HepG2 (cell line): ENCODE results near the gene EIF1AD. TPM values are rescaled to one million over a fixed set of nuclear protein-coding genes. Genes with fewer than 3 reads are reported as not detected.

Experiments used
- ATAC-seq: fragments of 200-7000 bp; cut with Tn5 transposase; 3 replicates; pipeline ENCODE4 v1.9.1; 2020; ENCODE audit warnings: mild to moderate bottlenecking, moderate library complexity
- BruUV-seq: library from RNA; stranded (reverse); fragments of 400-500 nt; replicated peaks from 2 replicates; lab custom pipeline; 2021; lab: Mats Ljungman, UMichigan
- CTCF ChIA-PET: fragments of 300-600 bp; formaldehyde crosslinking; extraction: SDS; loops from one replicate; lab custom pipeline; 2021; ENCODE audit warnings: low total read pairs, inconsistent platforms, low intra/inter-chr PET ratio; lab: Yijun Ruan, JAX
- POLR2A ChIA-PET: fragments of 350-600 bp; sonication (Branson Sonifier 250); formaldehyde crosslinking; loops from one replicate; lab custom pipeline; 2020; ENCODE audit warnings: antibody characterized with exemption, inconsistent platforms; lab: Yijun Ruan, JAX
- DNase-seq: peaks from one replicate; pipeline ENCODE4 v3.0.0-alpha.2; 2015; ENCODE audit warnings: low spot score
- FAIRE-seq: peaks from 3 replicates; lab custom pipeline; 2011; peaks lifted over from hg19 to GRCh38; lab: Jason Lieb, UNC
- H2AFZ ChIP-seq: one replicate; pipeline ENCODE4 v1.6.1; 2011; ENCODE audit warnings: low read length, inconsistent platforms
- H3K27ac ChIP-seq: fragments of 300-600 bp; 3 replicates; pipeline ENCODE4 v1.8.0; 2011; ENCODE audit warnings: mixed run types, mild to moderate bottlenecking, mixed read lengths, low read length, inconsistent platforms; ENCODE audit not compliant: insufficient read depth; ENCODE audit errors: extremely low read length
- H3K27me3 ChIP-seq, 2 experiments: fragments of 200-600 bp in 1 of 2; 2 replicates in 1 of 2; 3 replicates in 1 of 2; pipeline versions ENCODE4 v1.6.0 to v1.8.0; 2011; ENCODE audit warnings: low read length in 2 of 2, mild to moderate bottlenecking in 2 of 2, moderate library complexity in 2 of 2, inconsistent platforms in 1 of 2; ENCODE audit not compliant: insufficient read depth in 2 of 2, control insufficient read depth in 1 of 2
- H3K36me3 ChIP-seq, 2 experiments: fragments of 200-600 bp in 1 of 2; replicated peaks in 1 of 2; 2 replicates in 1 of 2; 3 replicates in 1 of 2; pipeline versions ENCODE4 v1.5.1 to v1.8.0; 2011; ENCODE audit warnings: low read length in 2 of 2, inconsistent platforms in 1 of 2; ENCODE audit not compliant: insufficient read depth in 2 of 2, control insufficient read depth in 1 of 2
- H3K4me1 ChIP-seq: 2 replicates; pipeline ENCODE4 v1.5.1; 2012; ENCODE audit warnings: low read length, inconsistent platforms; ENCODE audit not compliant: insufficient read depth
- H3K4me2 ChIP-seq: 2 replicates; pipeline ENCODE4 v1.6.0; 2011; ENCODE audit warnings: low read depth, low read length, inconsistent platforms
- H3K4me3 ChIP-seq, 3 experiments: fragments of 200-600 bp in 1 of 3; sonication (generic), shearing (Covaris generic) in 1 of 3; replicated peaks in 1 of 3; 2 replicates each; pipeline ENCODE4 v1.5.1; 2011 to 2016; ENCODE audit warnings: low read length in 3 of 3, inconsistent platforms in 2 of 3, low read depth in 2 of 3, mild to moderate bottlenecking in 2 of 3, control low read depth in 1 of 3, mixed read lengths in 1 of 3; ENCODE audit not compliant: insufficient read depth in 1 of 3
- H3K79me2 ChIP-seq: one replicate; pipeline ENCODE4 v1.6.1; 2011; ENCODE audit warnings: low read length, inconsistent platforms; ENCODE audit not compliant: insufficient read depth
- H3K9ac ChIP-seq: 2 replicates; pipeline ENCODE4 v1.6.0; 2011; ENCODE audit warnings: mild to moderate bottlenecking, low read depth, low read length, inconsistent platforms; ENCODE audit not compliant: insufficient read depth
- H3K9me3 ChIP-seq: 2 replicates; pipeline ENCODE4 v1.5.1; 2012; ENCODE audit warnings: mild to moderate bottlenecking, low read length
- H4K20me1 ChIP-seq: 2 replicates; pipeline ENCODE4 v1.6.0; 2011; ENCODE audit warnings: inconsistent platforms, mild to moderate bottlenecking, low read length, moderate library complexity; ENCODE audit not compliant: insufficient read depth
- ELF3 ChIP-seq: IDR thresholded peaks from 2 replicates; pipeline ENCODE4 v1.6.1; 2016; ENCODE audit warnings: missing genetic modification reagents, missing compliant biosample characterization
- FOXP1 ChIP-seq, 2 experiments: fragments of 450-650 bp in 1 of 2; IDR thresholded peaks; 2 replicates each; pipeline ENCODE4 v1.6.1; 2017 to 2018; ENCODE audit warnings: antibody characterized with exemption in 1 of 2
- SKI ChIP-seq: fragments of 450-650 bp; IDR thresholded peaks from one replicate; pipeline ENCODE4 v1.6.1; 2018; ENCODE audit warnings: mild to moderate bottlenecking; ENCODE audit not compliant: partially characterized antibody
- TBX3 ChIP-seq: fragments of 450-650 bp; IDR thresholded peaks from 2 replicates; pipeline ENCODE4 v1.6.1; 2017; ENCODE audit warnings: antibody characterized with exemption, mild to moderate bottlenecking, inconsistent platforms, borderline replicate concordance
- ZBTB40 ChIP-seq, 2 experiments: fragments of 450-650 bp in 1 of 2; sonication (generic) in 1 of 2; formaldehyde crosslinking in 1 of 2; IDR thresholded peaks; 2 replicates each; pipeline versions ENCODE4 v1.6.1 to v1.8.0; 2016 to 2022; ENCODE audit warnings: antibody characterized with exemption in 1 of 2, mild to moderate bottlenecking in 1 of 2, missing genetic modification reagents in 1 of 2
- ZNF598 ChIP-seq: sonication (generic); formaldehyde crosslinking; IDR thresholded peaks from 2 replicates; pipeline ENCODE4 v1.5.1; 2020; ENCODE audit warnings: mild to moderate bottlenecking, missing genetic modification reagents, borderline replicate concordance
- WGBS: methylation state at CpG from one replicate; pipeline ENCODE4 v1.1.6; 2017; ENCODE audit warnings: low lambda C conversion rate; 5-methylcytosine and 5-hydroxymethylcytosine counted together
- in situ Hi-C: cut with HindIII; loops from 2 replicates; pipeline ENCODE4 v1.10.0; 2017; ENCODE audit warnings: low pct_unique_long_range_greater_than_20kb; ENCODE audit not compliant: extremely low pct_ligation_motif_present
- intact Hi-C: fragments of 100-400 bp; cut with micrococcal nuclease; formaldehyde crosslinking; loops from one replicate; pipeline ENCODE4 v1.10.0; 2022; ENCODE audit not compliant: unreplicated experiment
- polyA plus RNA-seq, 8 experiments: library from polyadenylated mRNA; depleted of rRNA in 3 of 8; stranded (reverse) in 7 of 8; unstranded in 1 of 8; fragments of >200 nt; fragmentation: Illumina TruSeq in 4 of 8; extraction: Trizol in 4 of 8; gene quantifications; 2 replicates each; pipeline versions ENCODE4 v1.2.1 to v1.2.3, GENCODE V29; 2011 to 2016; ENCODE audit warnings: low read depth in 4 of 8, missing spikeins in 1 of 8, mixed read lengths in 1 of 8; ENCODE audit not compliant: insufficient read depth in 1 of 8
- total RNA-seq, 5 experiments: library from RNA; depleted of rRNA; stranded (reverse); fragments of >200 nt; fragmentation: Illumina TruSeq; extraction: Trizol; gene quantifications; 2 replicates each; pipeline ENCODE4 v1.2.3, GENCODE V29; 2016; ENCODE audit warnings: low read depth in 1 of 5
- TF ChIP-seq, protein P1 (sequence below): sonication (generic); formaldehyde crosslinking; IDR thresholded peaks from 2 replicates; pipeline ENCODE4 v1.5.0; 2020; ENCODE audit warnings: mild to moderate bottlenecking, missing genetic modification reagents

EIF1AD gene
- total and polyA plus RNA-seq, 2 of the 13 experiments (the other 11 are each of a cell fraction or from before 2014, with no cell fraction given) = 18.2 to 30.8 TPM

- no peaks in the 10 kb centered on the region for H3K9me3 ChIP-seq
- peak; percentile 94 for TF ChIP-seq ZBTB40 (IDR thresholded peaks at IDR 0.05)
- TF ChIP-seq ZBTB40 (CRISPR knock-in tag; IDR thresholded peaks at IDR 0.05) = peak; percentile 98
- TF ChIP-seq TBX3 = peak; percentile 35; the same call in 1 of the 2 replicates
- TF ChIP-seq FOXP1 (IDR thresholded peaks at IDR 0.05) = no peak
- TF ChIP-seq FOXP1 (CRISPR knock-in tag; IDR thresholded peaks at IDR 0.05) = 0 out of 2 replicates have a peak, but pooled peaks have one; percentile 13
- TF ChIP-seq, protein P1, sequence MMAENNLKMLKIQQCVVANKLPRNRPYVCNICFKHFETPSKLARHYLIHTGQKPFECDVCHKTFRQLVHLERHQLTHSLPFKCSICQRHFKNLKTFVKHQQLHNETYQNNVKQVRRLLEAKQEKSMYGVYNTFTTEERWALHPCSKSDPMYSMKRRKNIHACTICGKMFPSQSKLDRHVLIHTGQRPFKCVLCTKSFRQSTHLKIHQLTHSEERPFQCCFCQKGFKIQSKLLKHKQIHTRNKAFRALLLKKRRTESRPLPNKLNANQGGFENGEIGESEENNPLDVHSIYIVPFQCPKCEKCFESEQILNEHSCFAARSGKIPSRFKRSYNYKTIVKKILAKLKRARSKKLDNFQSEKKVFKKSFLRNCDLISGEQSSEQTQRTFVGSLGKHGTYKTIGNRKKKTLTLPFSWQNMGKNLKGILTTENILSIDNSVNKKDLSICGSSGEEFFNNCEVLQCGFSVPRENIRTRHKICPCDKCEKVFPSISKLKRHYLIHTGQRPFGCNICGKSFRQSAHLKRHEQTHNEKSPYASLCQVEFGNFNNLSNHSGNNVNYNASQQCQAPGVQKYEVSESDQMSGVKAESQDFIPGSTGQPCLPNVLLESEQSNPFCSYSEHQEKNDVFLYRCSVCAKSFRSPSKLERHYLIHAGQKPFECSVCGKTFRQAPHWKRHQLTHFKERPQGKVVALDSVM (CRISPR knock-in tag) = no peak
- no peak for TF ChIP-seq ZNF598 (CRISPR knock-in tag)
- peak; percentile 43 for TF ChIP-seq SKI
- no peak for TF ChIP-seq ELF3 (CRISPR knock-in tag)
- TF ChIP-seq, all 625 proteins: peak for 4
- 63% methylated on average over 8 of the region's 8 CpGs for WGBS
- CTCF ChIA-PET = no interaction called here
- FAIRE-seq = no peak
- in situ Hi-C loops = no loop called here
- Histone ChIP-seq H3K79me2 (no peaks in the 10 kb centered on the region), H3K4me2 (no peak overlapping the region), H3K4me3 (no peak overlapping the region), H4K20me1 (no peaks in the 10 kb centered on the region), H3K9ac (no peak overlapping the region), H3K27ac (no peak overlapping the region), H3K36me3 (no peaks in the 10 kb centered on the region), H3K4me1 (no peaks in the 10 kb centered on the region), H2AFZ (no peak overlapping the region), H3K27me3 (peaks cover 1 to 7% of the 10 kb centered on the region in 2 experiments; a peak in 2 of 5 replicates)
- POLR2A ChIA-PET = no interaction called here
- no peak for ATAC-seq
- DNase-seq = no peak
- intact Hi-C loops = no loop called here
- no TSS peak for BruUV-seq
Observed at GRCh38 chr11:66032957-66033735, 31.2 kb upstream of the EIF1AD start.
